HEK293T (cell line): Measurements from ENCODE around the gene GAST.

Experiments used
- CTCF ChIA-PET: fragments of 350-600 bp; formaldehyde crosslinking; extraction: SDS; loops from one replicate; lab custom pipeline; 2021; ENCODE audit warnings: antibody characterized with exemption, inconsistent platforms; lab: Yijun Ruan, JAX
- POLR2A ChIA-PET: fragments of 350-600 bp; formaldehyde crosslinking; extraction: SDS; loops from one replicate; lab custom pipeline; 2020; ENCODE audit warnings: antibody characterized with exemption, inconsistent platforms; lab: Yijun Ruan, JAX
- DNase-seq: peaks from one replicate; pipeline ENCODE4 v3.0.0; 2012; ENCODE audit warnings: mixed read lengths; ENCODE audit errors: extremely low spot score
- ARNT ChIP-seq: fragments of 450-650 bp; IDR thresholded peaks from 2 replicates; pipeline ENCODE4 v1.6.1; 2017; ENCODE audit warnings: mild to moderate bottlenecking
- BHLHE40 ChIP-seq: fragments of 450-650 bp; IDR thresholded peaks from 2 replicates; pipeline ENCODE4 v1.6.1; 2016; ENCODE audit warnings: mild to moderate bottlenecking, moderate library complexity, borderline replicate concordance
- CTBP1 ChIP-seq: fragments of 450-650 bp; IDR thresholded peaks from 2 replicates; pipeline ENCODE4 v1.6.1; 2016; ENCODE audit warnings: borderline replicate concordance
- FOXA1 ChIP-seq: fragments of 450-650 bp; IDR thresholded peaks from 2 replicates; pipeline ENCODE4 v1.6.1; 2016; ENCODE audit warnings: mild to moderate bottlenecking
- FOXK2 ChIP-seq: fragments of 450-650 bp; IDR thresholded peaks from 2 replicates; pipeline ENCODE4 v1.6.1; 2016; ENCODE audit warnings: mild to moderate bottlenecking
- FOXM1 ChIP-seq: fragments of 450-650 bp; IDR thresholded peaks from 2 replicates; pipeline ENCODE4 v1.6.1; 2017; ENCODE audit warnings: mild to moderate bottlenecking, borderline replicate concordance
- HDGF ChIP-seq: fragments of 450-650 bp; IDR thresholded peaks from 2 replicates; pipeline ENCODE4 v1.6.1; 2017; ENCODE audit warnings: antibody characterized with exemption, borderline replicate concordance
- L3MBTL2 ChIP-seq: fragments of 450-650 bp; conservative IDR thresholded peaks from 2 replicates; pipeline ENCODE4 v1.6.1; 2016; ENCODE audit warnings: mild to moderate bottlenecking
- LEF1 ChIP-seq: fragments of 450-650 bp; IDR thresholded peaks from 2 replicates; pipeline ENCODE4 v1.6.1; 2017; ENCODE audit warnings: mild to moderate bottlenecking, borderline replicate concordance
- NFRKB ChIP-seq: fragments of 450-650 bp; IDR thresholded peaks from 2 replicates; pipeline ENCODE4 v1.6.1; 2016; ENCODE audit warnings: mild to moderate bottlenecking, moderate library complexity
- SP1 ChIP-seq: fragments of 450-650 bp; IDR thresholded peaks from 2 replicates; pipeline ENCODE4 v1.6.1; 2017
- SUZ12 ChIP-seq: fragments of 450-650 bp; IDR thresholded peaks from 2 replicates; pipeline ENCODE4 v1.6.1; 2016; ENCODE audit warnings: mild to moderate bottlenecking
- TARDBP ChIP-seq: fragments of 450-650 bp; IDR thresholded peaks from 2 replicates; pipeline ENCODE4 v1.6.1; 2016
- ZNF384 ChIP-seq: fragments of 450-650 bp; IDR thresholded peaks from 2 replicates; pipeline ENCODE4 v1.6.1; 2016
- TF ChIP-seq, protein P1 (sequence below): fragments of 450-650 bp; IDR thresholded peaks from 2 replicates; pipeline ENCODE4 v1.6.1; 2016

The GAST gene

GRCh38 chr17:41705271-41705991 lies 6.7 kb upstream of the GAST start:
- CTCF ChIA-PET, result interaction anchor here (2.5 kb wide), 1 partner anchor 10 kb away, joined by 14 read pairs; no protein-coding TSS in a partner anchor
- POLR2A ChIA-PET, result interaction anchor here (1.1 to 13.6 kb wide), 4 partner anchors 9 to 25 kb away, joined by 3 to 199 read pairs (median 4); partner anchors contain the start of gene EIF1
- TF ChIP-seq, protein P1, sequence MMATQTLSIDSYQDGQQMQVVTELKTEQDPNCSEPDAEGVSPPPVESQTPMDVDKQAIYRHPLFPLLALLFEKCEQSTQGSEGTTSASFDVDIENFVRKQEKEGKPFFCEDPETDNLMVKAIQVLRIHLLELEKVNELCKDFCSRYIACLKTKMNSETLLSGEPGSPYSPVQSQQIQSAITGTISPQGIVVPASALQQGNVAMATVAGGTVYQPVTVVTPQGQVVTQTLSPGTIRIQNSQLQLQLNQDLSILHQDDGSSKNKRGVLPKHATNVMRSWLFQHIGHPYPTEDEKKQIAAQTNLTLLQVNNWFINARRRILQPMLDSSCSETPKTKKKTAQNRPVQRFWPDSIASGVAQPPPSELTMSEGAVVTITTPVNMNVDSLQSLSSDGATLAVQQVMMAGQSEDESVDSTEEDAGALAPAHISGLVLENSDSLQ, result no peak
- TF ChIP-seq SUZ12, result no peak
- TF ChIP-seq L3MBTL2, result no peak
- TF ChIP-seq BHLHE40, result no peak
- DNase-seq, result no peak

- ChIA-PET POLR2A (interaction anchor here (0.6 to 13.6 kb wide), 5 partner anchors 12 to 222 kb away, joined by 3 to 199 read pairs (median 5); partner anchors contain the start of genes EIF1, ODAD4 and P3H4), CTCF (interaction anchor here (0.7 to 2.0 kb wide), 8 partner anchors 12 to 79 kb away, joined by 3 to 18 read pairs (median 4); partner anchors contain the start of gene JUP)
- DNase-seq, result no peak
- no peak for TF ChIP-seq ARNT
- 0 out of 2 replicates have a peak, but pooled peaks have one; percentile 6 for TF ChIP-seq ZNF384
Measured at GRCh38 chr17:41707803-41708669, 4.1 kb upstream of the GAST start.

- TF ChIP-seq CTBP1 (no peak), HDGF (no peak), TARDBP (no peak), LEF1 (no peak), FOXA1 (no peak), ZNF384 (no peak), FOXK2 (no peak), BHLHE40 (no peak), SP1 (no peak), FOXM1 (no peak), NFRKB (no peak), SUZ12 (no peak), L3MBTL2 (no peak), ARNT (no peak)
- TF ChIP-seq, protein P1, result no peak
- DNase-seq, result no peak
- CTCF ChIA-PET, result interaction anchor here (0.5 kb wide), 1 partner anchor 21 kb away, joined by 3 read pairs; no protein-coding TSS in a partner anchor
- POLR2A ChIA-PET, result interaction anchor here (8.6 to 13.6 kb wide), 2 partner anchors 20 to 21 kb away, joined by 72 to 199 read pairs; partner anchors contain the start of gene EIF1
Measured at GRCh38 chr17:41710472-41711090, 1.6 kb upstream of the GAST start.

DNA sequence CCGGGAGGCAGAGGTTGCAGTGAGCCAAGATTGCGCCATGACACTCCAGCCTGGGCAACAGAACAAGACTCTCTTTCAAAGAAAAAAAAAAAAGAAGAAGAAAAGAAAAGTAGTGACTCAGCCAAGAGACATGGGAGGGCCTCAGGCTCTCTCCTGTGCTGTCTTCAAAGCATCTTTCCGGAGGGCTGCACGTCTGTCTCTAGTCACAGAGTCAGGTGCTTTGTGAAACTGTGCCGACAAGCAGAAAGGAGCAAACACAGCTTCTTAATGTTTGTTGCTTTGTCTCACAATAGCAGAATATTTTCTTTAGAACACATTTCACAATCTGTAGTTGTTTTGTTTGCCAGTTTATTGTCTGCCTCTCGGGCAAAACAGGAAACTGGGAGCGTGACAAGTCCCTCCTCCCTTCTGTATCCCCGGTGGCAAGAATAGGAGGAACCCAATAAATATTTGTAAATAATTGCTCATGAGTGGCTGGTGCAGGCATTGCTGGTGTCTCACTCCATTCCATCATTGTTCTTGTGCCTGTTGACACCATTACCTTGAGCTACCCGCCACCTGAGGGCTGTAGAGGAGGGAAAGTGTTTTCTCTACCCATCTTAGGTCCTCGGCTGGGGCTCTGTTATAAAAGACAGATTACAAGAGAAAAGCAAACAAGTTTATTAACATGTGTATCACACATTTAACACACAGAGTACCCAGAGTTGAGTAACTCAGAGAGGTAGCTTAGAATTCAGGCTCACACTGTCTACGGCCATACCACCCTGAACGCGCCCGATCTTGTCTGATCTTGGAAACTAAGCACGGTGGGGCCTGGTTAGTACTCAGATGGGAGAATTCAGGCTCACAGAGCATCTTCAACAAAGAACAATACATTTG lies 5.5 kb downstream of the GAST start:
- no peak for DNase-seq
- ChIA-PET CTCF (interaction anchor here (2.1 kb wide), 1 partner anchor 22 kb away, joined by 8 read pairs; no protein-coding TSS in a partner anchor), POLR2A (interaction anchor here (0.5 to 8.6 kb wide), 6 partner anchors 11 to 201 kb away, joined by 3 to 72 read pairs (median 4); partner anchors contain the start of genes ACLY and EIF1)
- no peak for TF ChIP-seq CTBP1
- no peak for TF ChIP-seq ARNT

- POLR2A ChIA-PET, result interaction anchor here (0.5 to 8.6 kb wide), 7 partner anchors 9 to 200 kb away, joined by 3 to 72 read pairs (median 4); partner anchors contain the start of genes ACLY and EIF1
- no peak for DNase-seq
- no peak for TF ChIP-seq FOXM1
- no peak for TF ChIP-seq TARDBP
- no peak for TF ChIP-seq SUZ12
- TF ChIP-seq FOXA1, result no peak
- no peak for TF ChIP-seq FOXK2
- TF ChIP-seq ARNT, result no peak
- TF ChIP-seq, protein P1, result no peak
- TF ChIP-seq LEF1, result no peak
- TF ChIP-seq HDGF, result no peak
- CTCF ChIA-PET, result interaction anchor here (0.7 to 2.1 kb wide), 2 partner anchors 22 to 134 kb away, joined by 5 to 8 read pairs; no protein-coding TSS in a partner anchor
Measured at GRCh38 chr17:41718287-41718645, 6.1 kb downstream of the GAST start.
